TTC549 (cell line): ENCODE results near the gene CBX2.

ENCODE experiments used
- FAIRE-seq: peaks from 2 replicates; lab custom pipeline; 2012; peaks lifted over from hg19 to GRCh38; lab: Jason Lieb, UNC

CBX2 gene

GRCh38 chr17:79801156-79802038 is 23.4 kb downstream of the CBX2 start:
- FAIRE-seq = no peak

- no peak for FAIRE-seq
Observed at GRCh38 chr17:79802039-79802735, 24.2 kb downstream of the CBX2 start.

- no peak for FAIRE-seq
Observed at GRCh38 chr17:79802736-79803420, 24.9 kb downstream of the CBX2 start.

- no peak for FAIRE-seq
Observed at GRCh38 chr17:79803421-79803996, 25.6 kb downstream of the CBX2 start.

- FAIRE-seq = no peak
Observed at GRCh38 chr17:79803997-79804855, 26.3 kb downstream of the CBX2 start.

GRCh38 chr17:79804856-79805696 is 27.1 kb downstream of the CBX2 start:
- FAIRE-seq = no peak

GRCh38 chr17:79806446-79806760 is 28.5 kb downstream of the CBX2 start:
- FAIRE-seq = no peak

- no peak for FAIRE-seq
Observed at GRCh38 chr17:79806863-79807720, 29.1 kb downstream of the CBX2 start.

GRCh38 chr17:79808763-79809529 is 31.0 kb downstream of the CBX2 start:
- FAIRE-seq = no peak

- no peak for FAIRE-seq
Observed at GRCh38 chr17:79809530-79810129, 31.7 kb downstream of the CBX2 start.

GRCh38 chr17:79810130-79811010 is 32.4 kb downstream of the CBX2 start:
- no peak for FAIRE-seq

GRCh38 chr17:79811011-79811867 is 33.3 kb downstream of the CBX2 start:
- no peak for FAIRE-seq

- FAIRE-seq = no peak
Observed at GRCh38 chr17:79811868-79812352, 34.0 kb downstream of the CBX2 start.

GRCh38 chr17:79812353-79813258 is 34.7 kb downstream of the CBX2 start:
- FAIRE-seq = no peak
